ENCODE data around the gene RAE1.

RAE1 gene

DNA sequence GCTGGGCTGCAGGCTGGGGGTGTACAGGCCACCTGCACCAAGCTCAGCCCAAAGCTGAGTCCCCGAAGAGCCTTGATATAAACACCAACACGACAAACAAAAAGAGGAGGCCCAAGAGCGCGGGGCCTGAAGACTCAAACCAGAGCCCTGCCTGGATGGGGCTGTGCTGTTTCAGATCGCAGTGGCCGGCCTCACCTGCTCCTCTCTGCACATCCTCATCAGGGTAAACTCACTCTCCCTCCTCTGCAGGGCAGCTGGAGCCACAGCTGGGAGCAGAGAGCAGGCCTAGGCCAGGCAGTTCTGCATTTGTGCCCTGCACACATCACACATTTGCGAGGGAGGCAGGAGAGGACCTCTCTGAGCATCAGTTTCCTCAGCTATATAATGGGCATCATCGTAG, 36.4 kb downstream of the RAE1 start:
- no peak for DNase-seq (ENCODE audit: low read depth, low spot score)

DNA sequence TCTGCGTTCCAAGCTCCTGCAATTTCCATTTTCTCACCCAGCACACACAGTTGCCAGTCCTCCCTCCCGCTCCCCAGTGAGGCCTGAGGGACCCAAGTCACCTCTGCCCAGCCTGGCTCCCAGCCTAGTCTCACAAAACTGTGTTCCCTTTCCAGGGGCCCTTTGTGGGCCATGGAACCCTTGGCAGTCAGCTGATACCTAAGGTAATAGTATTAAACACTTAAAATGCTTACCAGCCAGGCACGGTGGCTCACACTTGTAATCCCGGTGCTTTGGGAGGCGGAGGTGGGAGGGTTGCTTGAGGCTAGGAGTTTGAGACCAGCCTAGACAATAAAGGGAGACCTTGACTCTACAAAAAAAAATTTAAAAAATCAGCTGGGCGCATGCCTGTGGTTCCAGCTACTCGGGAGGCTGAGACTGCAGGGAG, 36.9 kb downstream of the RAE1 start:
- DNase-seq (ENCODE audit: low read depth, low spot score) = no peak

DNA sequence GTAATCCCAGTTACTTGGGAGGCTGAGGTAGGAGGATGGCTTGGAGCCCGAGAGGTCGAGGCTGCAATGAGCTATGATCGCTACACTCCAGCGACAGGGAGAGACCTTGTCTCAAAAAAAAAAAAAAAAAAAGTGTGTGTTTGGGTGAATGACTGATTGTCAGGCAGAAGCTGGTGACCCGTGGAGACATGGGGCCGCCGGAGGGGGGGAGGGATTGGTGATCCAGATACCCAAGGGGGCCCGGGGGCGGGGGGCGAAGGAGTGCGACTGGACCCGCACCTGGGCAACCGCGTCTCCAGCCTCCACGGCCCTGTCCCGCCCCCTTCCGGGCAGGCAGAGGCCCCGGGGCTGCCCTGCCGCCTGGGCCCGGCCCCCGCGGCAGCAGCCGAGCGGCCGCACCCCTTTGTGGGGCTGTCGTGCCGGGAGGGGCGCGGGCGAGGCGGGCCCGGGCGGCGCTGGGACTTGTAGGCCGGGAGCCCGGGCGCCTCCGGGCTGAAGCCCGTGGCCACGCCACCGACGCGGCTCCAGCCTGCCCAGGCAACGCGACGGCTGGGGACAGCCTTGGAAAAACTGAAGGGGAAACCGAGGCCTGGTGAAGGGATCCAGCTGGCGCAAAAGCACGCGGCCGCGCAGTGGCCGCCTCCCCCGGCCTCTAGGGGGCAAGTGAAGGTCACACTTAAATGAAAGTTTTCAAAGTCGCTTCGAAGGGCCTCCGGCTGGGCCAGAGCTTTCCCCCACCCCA, 38.1 kb downstream of the RAE1 start:
- peak; percentile 23 for DNase-seq (ENCODE audit: low read depth, low spot score)

DNA sequence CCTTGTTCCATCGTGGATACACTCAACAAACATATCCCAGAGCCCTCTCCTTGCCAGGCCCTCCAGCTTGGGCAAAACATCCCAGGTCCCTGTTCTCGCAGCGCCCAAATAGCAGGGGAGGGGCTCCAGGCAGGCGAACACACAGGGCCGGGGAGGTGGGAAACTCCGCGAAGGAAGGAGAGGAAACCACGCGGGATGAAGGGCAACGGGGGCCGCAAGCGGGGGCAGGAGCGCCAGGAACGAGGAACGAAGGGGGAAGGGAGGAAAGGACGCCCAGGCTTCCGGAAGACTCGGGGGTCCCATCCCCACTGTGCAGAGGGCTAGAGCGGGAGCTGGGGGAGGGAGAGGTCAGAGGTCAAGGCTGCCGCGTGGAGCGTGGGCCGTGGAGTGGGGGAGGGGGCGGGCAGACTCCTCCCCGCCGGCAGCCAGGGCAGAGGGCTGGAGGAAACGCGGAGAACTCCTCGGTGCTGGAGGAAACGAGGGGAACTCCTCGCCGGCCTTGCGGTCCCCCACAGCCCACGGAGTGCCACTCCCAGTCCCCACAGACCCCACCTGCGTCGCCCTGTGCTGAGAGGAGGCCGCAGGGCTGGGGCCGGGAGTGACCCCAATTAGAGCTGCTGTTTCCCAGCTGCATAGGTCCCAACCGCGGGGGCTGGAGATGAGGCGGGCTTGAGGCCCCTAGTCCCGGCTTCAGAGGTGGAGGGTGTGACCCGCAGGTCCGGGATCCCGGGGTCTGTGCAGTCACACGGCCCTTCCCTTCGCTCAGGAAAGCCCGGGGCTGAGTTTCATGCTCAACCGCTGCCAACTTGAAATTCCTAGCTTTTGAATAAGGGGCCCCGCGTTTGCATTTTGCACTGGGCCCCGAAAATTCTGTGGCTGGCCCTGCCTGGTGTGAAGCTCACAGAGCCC, 38.9 kb downstream of the RAE1 start:
- DNase-seq (ENCODE audit: low read depth, low spot score) = no peak

DNA sequence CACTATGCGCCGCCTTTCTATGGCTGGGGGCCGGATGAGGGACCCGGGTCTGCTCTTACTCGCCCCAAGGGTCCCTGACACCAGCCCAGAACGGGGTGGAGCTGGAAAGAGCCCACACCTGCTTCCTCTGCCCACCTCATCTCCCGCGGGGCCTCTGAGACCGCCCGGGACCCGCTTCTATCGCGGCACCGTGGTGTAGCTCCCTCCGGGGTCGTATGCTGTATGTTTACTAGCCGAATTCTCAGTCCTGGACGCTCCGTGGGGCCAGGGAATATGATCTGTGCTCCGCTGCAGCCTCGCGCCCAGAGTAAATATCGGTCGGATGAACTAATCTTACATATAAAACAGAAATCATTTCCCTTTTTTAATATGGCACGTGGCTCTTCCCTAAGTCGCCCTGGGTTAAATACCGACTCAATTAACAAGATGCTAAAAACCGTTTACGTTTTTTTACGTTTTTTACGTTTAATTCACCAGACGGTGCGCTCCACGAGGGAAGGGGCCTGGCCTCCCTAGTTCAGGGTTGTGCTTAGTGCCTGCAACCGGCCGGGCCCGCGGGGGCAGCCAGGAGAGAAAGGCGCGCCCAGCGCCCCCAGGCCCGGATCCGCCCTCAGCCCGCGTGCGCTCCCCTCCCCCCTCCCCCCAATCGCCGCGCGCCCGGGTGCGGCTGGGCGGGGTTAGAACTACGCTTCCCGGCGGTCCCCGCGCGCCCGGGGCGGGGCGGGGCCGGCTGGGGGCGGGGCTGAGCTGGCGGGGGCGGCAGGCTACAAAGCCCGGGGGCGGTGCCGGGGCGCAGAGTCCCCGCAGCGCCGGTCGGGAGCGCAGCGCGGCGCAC, 39.8 kb downstream of the RAE1 start, which contains the start of gene RBM38:
Gene RBM38 (plus strand): TSS at position 793 of the 835 bp plus-strand sequence. CDS start 186 bp downstream, outside the sequence.
- DNase-seq (ENCODE audit: low read depth, low spot score) = no peak

DNA sequence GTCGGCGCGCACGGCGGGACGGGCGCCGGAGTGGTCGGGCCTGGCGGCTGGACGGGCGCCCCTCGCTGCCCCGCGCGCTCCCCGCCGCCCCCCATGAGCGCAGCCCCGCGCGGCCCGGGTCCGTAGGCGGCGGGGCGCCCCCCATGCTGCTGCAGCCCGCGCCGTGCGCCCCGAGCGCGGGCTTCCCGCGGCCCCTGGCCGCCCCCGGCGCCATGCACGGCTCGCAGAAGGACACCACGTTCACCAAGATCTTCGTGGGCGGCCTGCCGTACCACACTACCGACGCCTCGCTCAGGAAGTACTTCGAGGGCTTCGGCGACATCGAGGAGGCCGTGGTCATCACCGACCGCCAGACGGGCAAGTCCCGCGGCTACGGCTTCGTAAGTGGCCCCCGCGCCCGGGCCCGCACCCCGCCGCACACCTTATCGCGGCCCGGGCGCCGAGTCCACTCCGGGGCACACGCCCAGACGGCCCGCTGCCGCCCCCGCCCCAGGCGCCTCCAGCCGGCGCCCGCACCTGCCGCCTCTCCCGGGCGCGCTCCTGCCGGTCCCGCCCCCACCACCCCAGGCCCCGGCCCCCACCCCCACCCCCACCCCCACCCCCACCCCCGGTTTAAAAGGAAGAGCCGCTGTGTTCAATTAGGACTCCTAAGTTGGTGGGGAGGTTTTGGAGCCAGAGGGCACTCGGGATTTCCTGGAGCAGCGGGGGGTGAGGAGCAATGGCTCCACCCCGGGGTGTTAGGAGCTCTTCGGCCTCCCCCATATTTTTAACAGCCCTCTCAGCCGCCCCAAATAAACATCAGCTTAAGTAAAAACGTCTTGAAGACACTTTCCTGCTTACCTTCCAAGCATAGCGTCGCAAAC, 40.6 kb downstream of the RAE1 start:
- DNase-seq (ENCODE audit: low read depth, low spot score) = no peak

DNA sequence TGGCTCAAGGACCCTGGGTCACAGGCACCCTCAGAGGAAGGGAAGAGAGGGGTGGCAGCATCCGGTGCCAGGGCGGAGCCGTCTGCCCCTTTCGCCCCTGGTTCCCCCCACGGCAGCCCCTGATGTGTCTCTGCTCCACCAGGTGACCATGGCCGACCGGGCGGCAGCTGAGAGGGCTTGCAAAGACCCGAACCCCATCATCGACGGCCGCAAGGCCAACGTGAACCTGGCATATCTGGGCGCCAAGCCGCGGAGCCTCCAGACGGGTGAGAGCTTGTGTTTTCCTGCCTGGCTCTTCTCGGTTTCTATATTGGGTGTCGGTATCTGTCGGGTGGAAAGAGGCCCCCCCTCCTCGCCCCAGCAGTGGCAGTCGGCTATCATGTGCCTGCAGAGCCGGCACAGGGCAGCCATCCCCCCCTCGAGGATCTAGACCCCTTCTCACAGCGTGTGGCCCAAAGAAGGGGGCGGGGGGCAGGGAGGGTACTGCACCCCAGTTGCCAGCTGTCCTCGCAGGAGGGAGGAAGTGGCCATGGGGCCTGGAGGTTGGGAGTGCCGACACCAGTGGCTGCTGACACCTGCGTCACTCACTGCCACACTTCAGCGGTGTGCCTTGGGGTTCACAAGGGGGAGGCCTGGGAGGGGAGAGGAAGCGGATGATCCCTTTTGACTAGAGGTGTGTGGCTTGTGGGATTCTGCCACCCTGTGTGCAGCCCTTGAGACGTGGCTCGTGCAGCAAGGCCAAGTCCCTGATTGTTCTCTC, 41.6 kb downstream of the RAE1 start:
- no peak for DNase-seq (ENCODE audit: low read depth, low spot score)

DNA sequence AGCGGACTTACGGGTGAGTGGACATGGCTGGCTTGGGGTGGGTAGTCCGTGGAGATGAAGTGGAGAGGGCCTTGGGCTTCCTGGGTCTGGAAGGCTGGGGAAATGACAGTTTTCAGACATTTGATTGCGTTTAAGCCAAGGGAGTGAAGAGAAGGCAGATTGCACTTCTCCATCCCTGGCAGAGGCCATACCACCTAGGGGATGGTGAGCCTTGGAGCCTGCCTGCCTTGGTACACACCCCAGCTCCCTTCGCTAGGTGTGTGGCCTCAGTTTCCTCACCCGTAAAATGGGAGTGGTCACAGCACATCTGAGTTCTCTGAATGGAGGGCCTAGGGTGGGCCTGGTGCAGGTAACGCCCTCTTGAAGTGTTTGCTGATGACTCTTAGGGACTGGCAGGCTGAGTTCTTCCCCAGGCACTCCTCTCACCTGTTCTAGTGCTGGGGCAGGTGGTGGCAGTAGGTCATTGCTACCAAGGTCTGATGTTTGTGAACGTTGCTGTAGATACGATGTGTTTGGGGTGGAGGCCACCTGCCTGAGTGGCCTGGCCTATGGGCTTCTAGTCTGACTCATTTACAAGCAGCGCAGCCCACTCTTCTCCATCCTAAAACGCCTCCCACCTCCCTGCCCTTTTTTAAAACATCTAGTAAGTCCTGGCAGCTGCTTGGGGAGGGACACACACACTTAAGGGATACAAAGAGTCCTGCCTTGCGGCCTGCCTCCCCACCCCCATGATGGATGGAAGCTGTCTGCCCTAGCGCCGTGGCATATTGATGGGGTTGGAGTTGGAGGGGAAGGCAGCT, 42.5 kb downstream of the RAE1 start:
- DNase-seq (ENCODE audit: low read depth, low spot score) = no peak

DNA sequence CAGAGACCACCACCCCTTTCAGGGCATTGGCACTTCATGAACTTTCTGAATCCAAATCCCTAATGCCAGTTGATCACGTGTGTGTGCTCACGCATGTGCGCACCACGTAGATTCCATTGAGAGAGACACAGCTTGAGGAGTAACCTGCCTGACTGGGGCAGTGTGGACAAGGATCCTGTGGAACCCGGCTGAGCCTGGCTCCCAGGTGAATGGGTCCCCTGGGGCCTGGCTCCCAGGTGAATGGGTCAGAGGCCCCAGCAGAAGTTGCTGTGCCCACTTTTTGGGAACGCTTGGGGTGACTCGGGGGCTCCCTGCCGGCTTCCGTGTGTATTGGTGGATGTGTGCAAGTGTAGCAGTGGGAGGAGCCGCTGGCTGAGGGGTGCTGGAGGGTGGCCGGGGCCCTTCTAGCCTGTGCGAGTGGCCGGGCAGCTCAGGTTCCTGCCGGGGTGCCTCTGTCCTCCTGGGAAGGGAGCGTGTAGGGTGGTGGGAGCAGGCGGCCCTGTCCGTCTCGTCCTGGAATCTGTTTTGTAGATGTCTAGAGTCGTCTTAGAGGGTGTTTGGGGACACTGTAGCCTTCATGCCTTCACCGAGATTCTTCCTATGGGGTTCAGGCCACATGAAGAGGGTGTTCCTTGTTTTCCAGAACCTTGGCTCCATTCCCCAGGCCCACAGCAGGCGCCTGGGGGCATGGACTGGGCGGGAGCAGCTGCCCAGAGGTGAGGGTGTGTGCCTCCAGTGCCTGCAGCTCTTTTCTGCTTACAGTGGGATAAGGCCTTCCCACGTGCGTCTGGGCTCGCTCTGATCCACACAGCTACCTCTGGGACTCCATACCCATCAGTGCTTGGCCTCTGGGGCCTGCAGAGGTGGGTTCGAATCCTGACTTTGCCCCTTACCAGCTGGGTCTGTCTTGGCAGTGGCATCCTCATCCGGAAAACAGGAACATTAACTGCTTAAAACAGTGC, 43.3 kb downstream of the RAE1 start:
- no peak for DNase-seq (ENCODE audit: low read depth, low spot score)

DNA sequence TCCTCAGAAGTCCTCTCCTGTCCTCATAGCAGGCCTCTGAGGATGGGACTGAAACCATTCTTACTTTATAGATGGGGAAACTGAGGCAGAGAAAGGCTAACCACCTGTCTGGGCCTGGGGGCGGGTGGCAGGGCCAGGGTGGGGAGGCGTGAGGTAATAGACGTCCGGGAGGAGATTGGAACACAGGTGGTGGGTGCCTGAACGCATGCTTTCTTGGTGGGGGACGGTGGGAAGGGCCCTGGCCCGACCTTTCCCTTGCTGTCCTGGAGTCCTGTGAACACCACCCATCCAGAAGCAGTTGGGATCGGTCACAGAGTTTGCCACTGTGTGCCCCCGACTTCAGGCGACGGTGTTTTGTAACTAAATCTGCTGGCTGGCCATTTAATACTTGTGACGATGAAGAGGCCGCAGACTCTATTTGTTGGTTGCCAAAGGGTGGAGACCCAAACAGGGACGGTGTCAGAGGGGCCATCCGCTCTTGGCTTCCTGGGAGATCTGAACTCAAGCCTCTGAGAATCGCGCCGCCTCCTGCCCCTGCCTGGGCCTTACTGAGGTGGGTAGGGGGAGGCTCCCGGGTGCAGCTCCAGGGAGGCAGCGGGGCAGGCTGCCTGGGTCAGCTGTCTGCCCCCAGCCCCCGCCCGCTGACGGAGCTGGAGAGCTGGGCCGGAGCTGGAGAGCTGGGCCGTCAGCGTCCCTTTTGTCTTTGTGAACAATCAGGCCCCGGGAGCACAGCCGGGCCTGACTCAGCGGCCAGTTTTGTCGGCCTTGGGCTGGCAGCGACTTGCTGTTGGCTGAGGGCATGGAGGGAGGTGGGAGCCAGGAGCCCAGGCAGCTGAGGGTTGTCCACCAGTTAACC, 44.3 kb downstream of the RAE1 start:
- DNase-seq (ENCODE audit: low read depth, low spot score) = no peak

DNA sequence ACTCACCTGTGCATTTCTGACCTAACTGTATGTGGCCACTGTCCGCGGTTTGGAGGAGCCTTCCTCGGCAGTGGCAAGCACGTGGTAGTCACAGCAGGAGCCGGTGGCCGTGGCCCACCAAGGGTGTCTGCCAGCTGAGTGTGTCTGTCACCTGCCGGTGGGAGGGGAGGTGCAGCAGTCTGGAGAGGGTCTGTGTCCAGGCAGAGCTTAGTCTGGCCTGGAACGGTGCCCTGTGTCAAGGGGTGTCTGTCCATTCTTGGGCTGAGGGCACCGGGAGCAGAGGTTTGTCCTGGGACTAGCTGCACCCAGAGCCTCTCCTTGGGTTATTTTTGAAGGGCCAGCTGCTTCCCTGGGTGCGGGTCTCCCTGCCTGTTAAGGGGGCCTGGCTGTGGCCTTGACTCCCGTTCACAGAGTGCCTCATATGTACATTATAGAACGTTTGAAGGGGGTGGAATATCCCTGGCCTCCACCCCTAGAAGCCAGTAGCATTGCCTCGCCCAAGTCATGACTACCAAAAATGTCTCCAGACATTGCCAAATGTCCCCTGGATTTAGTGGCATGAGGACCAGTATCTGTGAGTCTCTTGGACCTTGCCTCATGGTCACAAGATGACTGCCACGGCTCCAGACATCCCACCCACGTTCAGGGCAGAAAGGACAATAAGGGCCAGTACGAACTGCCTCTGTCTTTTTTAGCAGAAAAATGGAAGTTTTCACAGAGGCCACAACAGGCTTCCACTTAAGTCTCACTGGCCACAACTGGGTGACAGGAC, 45.3 kb downstream of the RAE1 start:
- no peak for DNase-seq (ENCODE audit: low read depth, low spot score)

DNA sequence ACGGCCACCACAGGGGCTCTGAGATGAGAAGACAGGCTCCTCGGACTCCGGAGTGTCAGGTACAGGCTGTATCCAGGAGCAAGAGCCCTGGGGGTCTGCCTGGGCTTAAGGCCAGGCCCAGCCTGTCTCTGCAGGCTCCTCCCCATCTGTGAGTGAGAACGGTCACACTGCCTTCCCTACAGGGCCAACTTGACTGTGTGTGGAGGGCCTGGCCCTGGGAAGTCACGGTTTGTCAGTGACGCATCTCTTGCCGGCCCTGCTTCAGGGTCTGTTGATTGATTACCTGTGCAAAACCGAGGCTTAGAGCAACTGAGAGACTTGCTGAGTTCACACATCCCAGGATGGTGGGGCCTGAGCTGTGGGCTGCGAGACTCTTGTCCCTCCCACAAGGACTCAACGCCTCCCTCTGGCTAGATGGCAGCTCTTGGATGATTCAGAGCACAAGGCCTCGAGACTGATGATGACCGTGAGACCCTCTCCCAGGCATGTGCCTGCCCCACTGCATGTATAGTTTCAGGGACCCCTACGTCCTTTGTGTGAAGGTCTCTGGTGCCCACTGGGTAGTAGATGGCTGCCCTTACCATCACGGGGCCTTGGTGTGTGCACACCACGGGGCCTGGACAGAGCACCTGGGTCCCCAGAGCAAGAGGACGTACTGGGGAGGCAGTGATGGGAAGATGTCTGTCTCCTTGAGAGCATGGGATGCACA, 46.1 kb downstream of the RAE1 start:
- DNase-seq (ENCODE audit: low read depth, low spot score) = no peak

DNA sequence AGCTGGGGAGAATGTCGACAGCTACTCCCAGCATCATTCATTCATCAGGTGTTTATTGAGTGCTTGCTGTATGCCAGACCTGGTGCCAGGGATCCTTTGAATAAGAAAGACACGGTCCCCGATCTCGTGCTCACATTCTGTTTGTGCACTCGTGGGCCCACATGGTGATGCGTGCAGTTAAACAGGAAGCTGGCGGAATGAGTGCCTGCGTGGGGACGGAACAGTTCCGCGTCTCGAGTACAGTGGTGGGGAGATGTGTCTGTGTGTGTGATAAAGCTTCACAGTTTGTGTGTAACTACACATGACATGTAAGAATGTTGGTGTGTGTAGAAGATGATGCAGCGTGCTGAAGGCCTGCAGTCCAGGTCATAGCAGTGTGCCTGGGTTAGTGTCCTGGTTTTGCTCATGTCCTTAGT, 46.6 kb downstream of the RAE1 start:
- DNase-seq (ENCODE audit: low read depth, low spot score) = no peak

DNA sequence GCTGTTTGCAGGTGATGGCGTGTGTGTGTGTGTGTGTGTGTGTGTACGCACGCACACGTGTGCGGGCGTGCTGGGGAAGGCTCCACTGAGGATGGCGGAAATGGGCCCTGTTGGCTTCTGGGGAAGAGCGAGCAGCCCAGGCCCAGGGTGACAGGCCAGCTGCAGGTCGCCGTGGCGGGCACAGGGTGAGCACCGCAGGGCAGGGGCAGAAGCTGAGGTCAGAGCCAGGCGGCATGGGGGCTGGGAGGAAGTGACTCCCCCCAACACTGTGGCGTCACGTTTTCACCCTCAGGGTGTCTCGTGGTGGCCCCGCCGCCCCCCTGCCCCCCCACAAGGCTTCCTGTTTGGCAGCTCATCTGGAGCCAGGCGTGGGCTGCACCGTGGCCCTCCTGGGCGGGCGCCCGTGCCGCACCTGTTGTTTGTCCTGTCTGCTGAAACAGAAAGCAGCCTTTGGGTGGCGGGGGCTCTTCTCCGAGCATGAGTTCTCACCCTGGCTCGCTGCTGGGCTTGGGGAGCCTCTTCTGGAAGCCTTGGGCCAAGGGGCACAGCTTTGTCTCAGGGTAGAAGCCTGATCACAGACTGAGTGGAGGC, 47.3 kb downstream of the RAE1 start:
- DNase-seq (ENCODE audit: low read depth, low spot score) = no peak

DNA sequence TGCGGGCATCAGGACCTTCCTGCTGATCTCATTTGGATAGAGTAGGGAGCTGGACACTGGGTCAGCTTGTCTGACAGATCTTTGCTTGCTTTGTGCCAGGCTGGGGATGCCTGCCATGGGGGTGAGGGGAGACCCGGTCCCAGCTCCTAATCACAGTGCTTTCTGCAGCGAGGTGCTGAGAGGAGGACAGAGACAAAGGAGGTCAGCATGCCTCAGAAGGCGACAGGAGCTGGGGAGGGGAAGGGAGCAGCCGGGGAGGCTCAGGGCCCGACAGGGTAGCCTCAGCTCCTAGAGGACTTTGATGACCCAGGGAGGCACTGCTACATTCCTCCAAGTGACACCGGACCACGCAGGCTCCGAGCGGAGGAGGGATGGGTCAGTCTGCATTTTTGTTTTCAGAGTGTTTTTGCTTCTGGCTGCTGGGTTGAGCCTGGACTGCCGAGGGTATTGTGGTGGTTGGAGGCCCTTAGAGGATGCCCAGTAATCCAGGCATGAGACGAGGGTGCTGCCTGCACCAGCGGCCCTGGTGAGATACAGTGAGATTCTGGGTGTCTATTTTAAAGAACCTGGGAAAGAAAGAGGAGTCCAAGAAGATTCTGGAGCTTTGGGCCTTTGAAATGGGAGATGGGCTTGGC, 48.0 kb downstream of the RAE1 start:
- no peak for DNase-seq (ENCODE audit: low read depth, low spot score)

Data from iPS DF 19.7 (cell line).